ENCODE data around the gene NLRP8.
"Not testable (repeated sequence)": the region's sequence is repeated elsewhere in the genome, so short reads cannot be mapped to it uniquely, and the experiment has no call there.

The NLRP8 gene

DNA sequence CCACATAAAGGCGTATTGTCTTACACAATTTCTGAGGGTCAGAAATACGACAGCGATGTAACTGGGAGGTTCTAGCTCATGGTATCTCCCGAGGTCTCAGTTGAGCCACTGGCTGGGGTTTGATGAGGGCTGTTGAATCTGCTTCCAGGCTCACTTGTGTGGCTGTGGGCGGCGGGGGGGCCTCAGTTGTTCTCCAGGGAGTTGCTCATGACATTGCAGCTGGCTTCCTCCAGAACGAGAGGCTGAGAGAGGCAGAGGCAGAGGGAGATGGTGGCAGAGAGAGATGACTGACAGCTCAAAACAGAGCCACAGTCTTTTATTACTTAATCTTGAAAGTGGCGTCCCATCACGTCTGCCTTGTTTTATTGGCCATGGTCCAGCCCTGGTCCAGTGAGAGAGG, 32.8 kb downstream of the NLRP8 start:
- DNase-seq (ENCODE audit: low read depth), result no peak

DNA sequence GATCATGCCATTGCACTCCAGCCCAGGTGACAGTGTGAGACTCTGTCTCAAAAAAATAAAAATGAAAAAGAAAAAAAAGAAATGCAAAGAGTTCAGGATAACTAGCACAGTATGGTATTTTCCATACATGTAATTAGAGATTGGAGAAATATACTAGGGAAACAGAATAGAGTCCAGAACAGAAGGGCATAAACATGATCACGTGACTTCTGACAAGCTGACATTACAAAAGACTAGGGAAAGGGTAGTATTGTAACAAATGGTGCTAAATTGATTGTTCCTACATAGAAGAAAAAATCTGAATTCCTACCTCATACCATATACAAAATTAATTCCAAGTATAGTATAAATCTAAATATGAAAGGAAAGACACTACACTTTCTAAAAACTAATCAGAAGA, 37.6 kb downstream of the NLRP8 start:
- no peak for DNase-seq (ENCODE audit: low read depth)

DNA sequence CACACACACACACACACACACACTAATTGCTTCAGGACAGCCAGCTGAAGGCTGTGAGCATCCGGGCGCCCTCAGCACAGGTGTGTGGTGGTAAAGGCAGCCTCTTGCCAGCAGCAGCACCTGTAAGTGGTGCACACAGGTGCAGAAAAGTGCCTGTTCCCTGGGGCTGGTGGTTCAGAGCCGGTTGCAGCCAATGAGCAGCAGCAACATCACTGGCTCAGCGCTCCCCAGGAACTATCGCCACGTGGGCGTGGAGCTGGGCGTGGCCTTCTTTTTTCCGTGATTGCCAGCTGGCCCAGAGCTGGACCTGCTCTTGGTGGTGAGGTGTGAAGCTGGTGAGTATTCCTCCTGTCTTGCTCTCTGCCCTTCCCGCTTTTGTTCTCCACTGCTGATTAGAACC, 38.9 kb downstream of the NLRP8 start, which contains the start of gene NLRP5:
Gene NLRP5 (plus strand): TSS at position 289 of the 400 bp plus-strand sequence.
- DNase-seq (ENCODE audit: low read depth), result no peak

DNA sequence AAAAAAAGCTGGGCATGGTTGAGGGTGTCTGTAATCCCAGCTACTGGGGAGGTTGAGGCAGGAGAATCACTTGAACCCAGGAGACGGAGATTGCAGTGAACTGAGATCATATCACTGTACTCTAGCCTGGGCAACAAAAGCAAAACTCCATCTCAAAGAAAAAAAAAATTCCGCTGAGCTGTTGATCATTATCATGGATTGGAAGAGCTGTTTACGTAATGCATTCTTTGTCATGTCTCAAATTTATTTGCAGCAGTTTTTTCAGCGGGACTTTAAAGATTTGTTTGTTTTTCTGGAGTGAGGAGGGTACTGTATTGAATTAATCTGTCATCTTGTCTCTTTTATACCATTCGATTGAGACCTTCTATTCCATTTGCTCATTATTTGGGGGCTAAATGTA, 43.2 kb downstream of the NLRP8 start:
- DNase-seq (ENCODE audit: low read depth), result no peak

DNA sequence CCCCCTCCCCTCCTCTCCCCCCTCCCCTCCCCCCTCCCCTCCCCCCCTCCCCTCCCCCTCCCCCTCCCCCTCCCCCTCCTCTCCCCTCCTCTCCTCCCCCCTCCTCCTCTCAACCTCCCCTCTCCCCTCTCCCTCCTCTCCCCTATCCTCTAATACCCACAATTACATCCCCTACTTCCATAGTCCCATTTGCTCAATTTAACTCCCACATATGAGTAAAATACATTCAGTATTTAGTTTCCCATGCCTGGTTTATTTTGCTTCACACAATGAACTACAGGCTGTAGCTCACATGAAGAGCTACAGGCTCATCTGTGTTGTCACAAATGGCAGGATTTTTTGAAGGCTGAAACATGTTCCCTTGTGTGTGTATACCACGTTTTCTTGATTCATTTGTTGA, 45.9 kb downstream of the NLRP8 start:
- no peak for DNase-seq (ENCODE audit: low read depth)

DNA sequence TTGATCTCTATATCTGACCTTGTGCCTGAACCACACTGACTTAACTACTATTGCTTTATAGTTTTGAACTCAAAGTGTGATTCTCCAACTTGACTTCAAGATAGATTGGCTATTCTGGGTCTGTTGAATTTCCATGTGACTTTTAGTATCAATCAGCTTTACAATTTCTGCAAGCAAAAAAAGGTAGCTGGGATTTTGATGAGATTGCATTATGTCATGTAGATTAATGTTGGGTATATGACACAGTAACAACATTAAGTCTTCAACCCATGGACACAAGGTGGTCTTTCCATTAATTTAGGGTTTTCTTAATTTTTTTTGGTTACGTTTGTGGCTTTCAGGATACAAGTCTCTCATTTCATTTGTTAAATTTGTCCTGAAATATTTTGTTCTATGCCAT, 67.1 kb downstream of the NLRP8 start:
- DNase-seq (ENCODE audit: low read depth), result no peak

DNA sequence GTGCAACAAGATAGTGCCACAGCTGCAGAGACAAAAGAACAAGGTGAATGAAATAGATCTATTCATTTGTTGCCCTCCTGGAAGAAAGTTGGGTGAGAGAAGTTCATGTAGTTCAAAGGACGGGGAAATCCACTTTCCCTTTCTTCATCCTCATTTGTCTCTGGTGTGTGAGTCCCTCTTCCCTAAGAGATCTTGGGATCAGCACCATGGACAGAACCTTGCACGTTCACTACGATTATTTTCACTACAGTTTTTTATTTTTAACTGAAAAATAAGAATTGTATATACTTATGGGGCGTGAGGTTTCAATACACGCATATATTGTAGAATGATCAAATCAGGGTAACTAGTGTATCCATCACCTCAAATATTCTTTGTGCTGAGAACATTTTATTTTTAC, 68.1 kb downstream of the NLRP8 start:
- DNase-seq (ENCODE audit: low read depth), result no peak

DNA sequence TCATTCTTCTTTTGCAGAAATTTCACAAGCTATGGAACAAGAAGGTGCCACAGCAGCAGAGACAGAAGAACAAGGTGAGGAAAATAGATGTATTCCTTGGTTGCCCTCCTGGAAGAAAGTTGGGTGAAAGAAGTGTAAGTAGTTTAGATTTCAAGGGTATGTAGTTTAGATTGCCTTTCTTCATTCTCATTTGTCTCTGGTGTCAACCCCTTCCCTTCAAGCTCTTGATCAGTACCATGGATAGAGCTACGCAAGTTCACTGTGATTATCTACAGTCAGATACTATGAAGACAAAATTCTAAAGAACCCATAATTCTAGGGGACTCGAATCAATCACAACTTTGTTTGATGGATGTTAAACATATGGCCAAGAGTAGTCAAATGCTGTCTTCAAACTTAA, 71.7 kb downstream of the NLRP8 start:
- not testable (repeated sequence) for DNase-seq (ENCODE audit: low read depth)

DNA sequence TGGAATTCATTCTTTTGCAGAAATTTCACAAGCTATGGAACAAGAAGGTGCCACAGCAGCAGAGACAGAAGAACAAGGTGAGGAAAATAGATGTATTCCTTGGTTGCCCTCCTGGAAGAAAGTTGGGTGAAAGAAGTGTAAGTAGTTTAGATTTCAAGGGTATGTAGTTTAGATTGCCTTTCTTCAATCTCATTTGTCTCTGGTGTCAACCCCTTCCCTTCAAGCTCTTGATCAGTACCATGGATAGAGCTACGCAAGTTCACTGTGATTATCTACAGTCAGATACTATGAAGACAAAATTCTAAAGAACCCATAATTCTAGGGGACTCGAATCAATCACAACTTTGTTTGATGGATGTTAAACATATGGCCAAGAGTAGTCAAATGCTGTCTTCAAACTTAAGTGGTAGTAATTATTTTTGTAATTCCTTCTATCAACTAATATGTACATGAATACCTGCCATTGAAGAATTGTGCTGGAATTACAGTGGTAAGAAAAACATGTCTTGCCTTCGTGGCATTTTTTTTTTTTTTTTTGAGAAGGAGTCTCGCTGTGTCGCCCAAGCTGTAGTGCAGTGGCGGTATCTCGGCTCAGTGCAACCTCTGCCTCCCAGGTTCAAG, 72.8 kb downstream of the NLRP8 start:
- not testable (repeated sequence) for DNase-seq (ENCODE audit: low read depth)

DNA sequence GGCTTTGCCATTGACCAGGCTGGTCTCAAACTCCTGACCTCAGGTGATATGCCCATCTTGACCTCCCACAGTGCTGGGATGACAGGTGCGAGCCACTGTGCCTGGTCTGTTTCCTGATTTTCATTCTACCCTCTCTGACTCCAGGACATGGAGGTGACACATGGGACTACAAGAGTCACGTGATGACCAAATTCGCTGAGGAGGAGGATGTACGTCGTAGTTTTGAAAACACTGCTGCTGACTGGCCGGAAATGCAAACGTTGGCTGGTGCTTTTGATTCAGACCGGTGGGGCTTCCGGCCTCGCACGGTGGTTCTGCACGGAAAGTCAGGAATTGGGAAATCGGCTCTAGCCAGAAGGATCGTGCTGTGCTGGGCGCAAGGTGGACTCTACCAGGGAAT, 79.1 kb downstream of the NLRP8 start:
- DNase-seq (ENCODE audit: low read depth), result no peak
